ENCODE data around the gene ATAD3C.
A peak's percentile ranks its signal among the peaks of the same experiment; 100 is the strongest.
"Not testable (repeated sequence)": the region's sequence is repeated elsewhere in the genome, so short reads cannot be mapped to it uniquely, and the experiment has no call there.

The ATAD3C gene

DNA sequence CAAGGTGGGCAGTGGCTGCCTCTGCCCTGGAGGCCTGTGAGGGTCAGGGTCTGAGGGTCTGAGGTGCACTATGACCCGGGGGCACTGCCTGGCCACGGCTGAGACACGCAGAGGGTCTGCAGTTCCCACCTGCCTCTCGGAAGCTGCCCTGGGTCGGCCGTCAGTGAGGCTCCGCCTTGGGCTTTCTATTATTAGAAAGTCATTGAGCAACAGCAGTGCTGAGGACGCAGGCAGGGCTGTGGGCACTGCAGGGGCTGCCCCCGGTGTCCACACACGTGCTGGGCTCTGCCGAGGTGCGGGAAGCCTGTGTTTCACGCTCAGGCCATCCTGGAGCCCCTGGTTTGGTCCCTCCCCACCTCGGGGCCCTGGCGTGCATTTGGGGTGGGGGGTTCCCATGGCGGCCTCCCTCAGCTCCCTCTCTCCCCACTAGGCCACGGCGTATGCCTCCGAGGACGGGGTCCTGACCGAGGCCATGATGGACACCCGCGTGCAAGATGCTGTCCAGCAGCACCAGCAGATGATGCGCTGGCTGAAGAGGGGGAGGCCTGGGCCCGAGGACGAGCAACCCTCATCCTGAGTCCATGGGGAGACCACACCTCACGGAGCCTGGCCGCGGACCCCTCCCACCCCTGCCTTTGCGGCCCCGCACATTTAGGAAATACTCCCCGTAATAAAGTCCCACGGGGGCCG is 59.4 kb downstream of the ATAD3C start:
- DNase-seq (ENCODE audit: low spot score), result not testable (repeated sequence)

DNA sequence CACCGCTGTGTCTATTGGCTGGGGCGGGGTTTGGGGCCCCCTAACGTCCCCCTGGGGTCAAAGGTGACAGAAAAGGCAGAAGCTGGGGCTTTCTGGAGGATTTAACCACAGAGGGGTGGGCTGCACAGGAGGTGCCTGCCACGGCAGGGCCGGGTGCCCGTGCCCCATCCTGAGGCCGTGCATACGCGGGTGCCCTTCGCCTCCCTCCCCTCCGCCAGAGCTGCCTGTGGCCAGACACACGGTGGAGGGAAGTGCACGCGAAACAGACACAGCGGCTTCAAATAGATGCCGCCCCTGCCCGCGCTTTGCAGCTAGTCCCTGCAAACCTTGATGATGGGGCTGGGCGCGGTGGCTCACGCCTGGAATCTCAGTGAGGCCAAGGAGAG is 60.0 kb downstream of the ATAD3C start:
- DNase-seq (ENCODE audit: low spot score), result not testable (repeated sequence)

DNA sequence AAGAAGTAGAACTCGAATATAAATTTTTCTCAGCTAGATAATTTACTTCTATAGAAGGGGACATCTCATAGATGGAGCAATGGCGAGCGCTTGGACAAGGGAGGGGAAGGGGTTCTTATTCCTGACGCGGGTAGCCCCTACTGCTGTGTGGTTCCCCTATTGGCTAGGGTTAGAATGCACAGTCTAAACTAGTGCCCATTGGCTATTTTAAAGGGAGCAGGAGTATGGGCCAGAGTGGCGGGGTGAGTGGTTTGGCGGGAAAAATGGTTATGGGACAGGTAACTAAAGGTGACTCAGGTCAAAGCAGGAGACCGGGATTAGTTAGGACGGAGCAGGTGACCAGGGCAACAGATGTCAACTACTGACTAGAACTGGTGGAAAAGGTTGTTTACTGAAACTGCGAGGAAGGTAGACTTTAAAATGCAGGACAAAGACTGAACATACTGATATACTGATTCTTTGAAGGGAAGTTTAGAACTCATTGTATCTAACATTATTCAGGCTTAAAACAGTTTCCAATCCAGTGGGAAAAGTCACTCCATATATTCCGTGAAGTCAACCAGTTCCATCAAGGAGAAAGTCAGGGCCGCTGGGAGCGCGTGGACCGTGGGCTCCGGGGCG is 61.5 kb downstream of the ATAD3C start:
- peak; percentile 20 for DNase-seq (ENCODE audit: low spot score)

DNA sequence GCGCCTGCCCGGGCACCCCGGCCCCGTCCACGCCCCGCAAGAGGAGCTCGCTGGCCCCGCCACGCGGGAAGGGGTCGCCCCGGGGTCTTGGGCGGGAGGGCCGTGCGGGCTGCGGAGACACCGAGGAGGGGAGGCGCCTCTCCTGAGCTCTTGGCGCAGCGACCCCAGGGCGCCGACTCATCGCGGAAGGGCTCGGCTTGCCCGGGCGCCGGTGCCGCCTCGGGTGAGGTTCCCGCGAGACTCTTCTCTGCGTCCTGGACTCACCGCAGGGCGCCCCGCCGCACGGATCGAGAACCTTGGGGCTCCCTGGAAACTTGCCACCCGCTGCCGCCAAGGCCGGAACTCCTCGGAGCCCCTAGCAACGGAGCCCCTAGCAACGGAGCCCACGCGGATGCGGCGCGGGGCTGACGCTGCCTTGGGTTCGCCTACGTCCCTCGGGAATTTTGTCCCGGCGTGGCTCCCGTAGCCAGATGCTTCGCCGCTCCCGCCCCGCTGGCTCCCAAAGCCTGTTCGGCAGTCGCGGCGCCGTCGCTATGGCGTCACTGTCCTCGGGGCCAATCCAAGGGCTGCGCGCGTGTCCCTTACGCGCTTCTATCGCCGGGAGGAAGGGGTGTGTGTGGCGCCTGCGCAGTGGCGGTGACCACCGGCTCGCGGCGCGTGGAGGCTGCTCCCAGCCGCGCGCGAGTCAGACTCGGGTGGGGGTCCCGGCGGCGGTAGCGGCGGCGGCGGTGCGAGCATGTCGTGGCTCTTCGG is 62.2 kb downstream of the ATAD3C start, which contains the start of gene ATAD3A:
TSS of gene ATAD3A (plus strand) at position 630 of the 753 bp plus-strand sequence. CDS start at position 737, 107 bp downstream.
- DNase-seq (ENCODE audit: low spot score), result peak; percentile 97

DNA sequence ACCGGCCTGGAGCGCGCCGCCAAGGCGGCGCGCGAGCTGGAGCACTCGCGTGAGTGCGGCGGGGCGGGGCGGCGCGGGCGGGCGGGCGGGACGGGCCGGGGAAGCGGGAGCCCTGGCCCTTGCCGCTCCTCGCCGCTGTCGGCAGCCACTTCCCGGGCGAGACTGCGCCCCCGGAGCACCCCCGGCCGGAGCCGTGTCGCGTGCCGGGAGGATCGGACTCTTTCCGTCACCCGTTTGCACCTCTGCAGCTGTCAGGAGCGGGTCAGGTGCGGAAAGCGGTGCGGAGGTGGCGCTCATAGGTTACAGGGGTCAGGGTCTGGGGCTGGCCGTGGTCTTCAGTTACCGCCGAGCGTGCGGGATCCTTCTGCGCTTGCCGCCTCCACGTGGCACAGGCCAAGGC is 62.9 kb downstream of the ATAD3C start:
- not testable (repeated sequence) for DNase-seq (ENCODE audit: low spot score)

DNA sequence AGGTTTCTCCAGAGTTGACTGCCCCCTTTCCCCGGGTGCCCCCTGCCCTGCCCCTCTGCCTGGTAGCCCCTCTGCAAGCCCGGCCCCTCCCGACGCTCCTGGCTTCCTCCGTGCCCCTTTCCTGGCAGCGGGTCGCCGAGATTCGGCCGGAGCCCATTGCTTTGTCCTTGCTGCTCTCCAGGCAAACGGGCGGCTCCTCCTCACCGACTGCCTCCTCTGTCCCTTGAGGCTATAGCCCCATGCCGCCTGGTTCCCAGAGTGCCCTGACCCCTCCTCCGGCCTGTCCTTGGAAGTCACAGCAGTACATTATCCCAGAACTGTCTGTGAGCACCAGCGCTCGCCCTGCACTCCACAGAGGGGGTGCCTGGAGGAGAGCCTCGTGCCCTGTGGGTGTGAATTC is 64.2 kb downstream of the ATAD3C start:
- not testable (repeated sequence) for DNase-seq (ENCODE audit: low spot score)

DNA sequence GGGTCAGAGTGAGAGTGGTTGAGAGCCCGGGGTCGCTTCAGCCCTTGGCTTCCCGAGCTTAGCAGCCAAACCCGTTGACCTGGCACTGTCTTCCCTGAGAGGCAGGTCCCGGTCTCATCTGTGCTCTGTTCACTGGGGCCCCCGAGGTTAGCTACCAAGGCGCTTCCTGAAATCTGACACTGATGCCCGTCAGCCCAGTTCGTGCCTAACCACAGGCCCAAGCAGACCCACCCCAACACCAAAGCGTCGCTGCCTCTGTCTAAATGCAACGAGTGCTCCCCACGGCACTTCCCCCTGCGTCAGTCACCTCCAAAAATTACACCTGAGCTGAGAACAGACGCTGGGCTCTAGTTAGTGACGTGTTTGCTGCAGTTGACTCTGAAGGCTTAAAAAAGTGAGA is 64.9 kb downstream of the ATAD3C start:
- not testable (repeated sequence) for DNase-seq (ENCODE audit: low spot score)

DNA sequence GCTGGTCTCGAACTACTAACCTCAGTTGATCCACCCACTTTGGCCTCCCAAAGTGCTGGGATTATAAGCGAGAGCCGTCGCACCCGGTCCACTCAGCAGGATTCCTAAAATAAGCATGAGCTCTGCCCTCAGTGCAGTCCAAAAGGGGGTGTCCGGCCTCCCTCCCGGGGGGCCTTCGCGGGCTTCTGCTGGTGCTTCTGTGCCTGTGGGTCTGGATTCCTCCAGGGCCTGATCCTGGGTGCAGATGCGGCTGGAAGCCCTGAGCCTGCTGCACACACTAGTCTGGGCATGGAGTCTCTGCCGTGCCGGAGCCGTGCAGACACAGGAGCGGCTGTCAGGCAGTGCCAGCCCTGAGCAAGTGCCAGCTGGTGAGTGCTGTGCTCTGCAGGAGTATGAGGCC is 67.4 kb downstream of the ATAD3C start:
- not testable (repeated sequence) for DNase-seq (ENCODE audit: low spot score)

DNA sequence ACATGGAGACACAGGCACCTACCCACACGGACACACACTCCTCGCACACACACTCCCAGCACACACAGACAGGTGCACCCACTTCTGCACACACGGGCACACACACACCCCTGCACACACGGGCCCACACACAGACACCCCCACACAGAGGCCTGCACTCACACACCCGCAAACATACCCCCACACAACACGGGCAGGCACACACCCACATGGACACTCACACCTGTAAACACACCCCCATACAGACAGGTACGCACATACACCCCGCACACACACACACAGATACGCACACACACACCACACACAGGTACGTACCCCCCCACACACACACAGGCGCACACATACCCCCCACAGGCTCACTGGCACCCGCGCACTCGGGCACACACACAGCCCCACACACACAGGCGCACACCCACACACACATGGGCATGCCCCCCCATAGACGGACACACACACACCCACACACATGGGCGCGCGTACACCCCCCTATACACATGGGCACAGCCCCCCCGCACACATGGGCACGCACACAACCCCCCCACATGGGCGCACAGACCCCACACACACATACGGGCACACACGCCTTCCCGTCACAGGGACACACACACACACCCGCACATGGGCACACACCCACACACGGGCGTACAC is 68.6 kb downstream of the ATAD3C start:
- no peak for DNase-seq (ENCODE audit: low spot score)

DNA sequence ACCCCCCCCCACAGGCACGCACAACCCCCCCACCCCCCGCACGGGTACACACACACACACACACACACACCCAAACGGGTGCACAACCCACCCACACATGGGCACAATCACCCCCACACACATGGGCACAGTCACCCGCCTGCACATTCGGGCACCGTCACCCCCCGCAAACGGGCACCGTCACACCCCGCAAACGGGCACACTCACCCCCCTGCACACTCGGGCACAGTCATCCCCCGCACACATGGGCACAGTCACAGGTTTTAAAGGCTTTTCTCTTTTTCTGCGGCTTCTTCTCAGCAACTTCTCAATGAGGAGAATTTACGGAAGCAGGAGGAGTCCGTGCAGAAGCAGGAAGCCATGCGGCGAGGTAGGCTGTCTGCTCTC is 69.1 kb downstream of the ATAD3C start:
- DNase-seq (ENCODE audit: low spot score), result not testable (repeated sequence)
